Uterus (tissue), 2 donors: ENCODE data around the gene CTNND1.

Source experiments
- CTCF ChIP-seq, 4 experiments: fragments of 200-600 bp in 2 of 4; fragments of 450-650 bp in 2 of 4; sonication (generic) in 2 of 4; IDR thresholded peaks; one replicate each; pipeline ENCODE4 v1.5.1; 2016 to 2019; ENCODE audit warnings: antibody characterized with exemption in 4 of 4, mild to moderate bottlenecking in 2 of 4, moderate library complexity in 1 of 4
- POLR2A ChIP-seq, 2 donors: fragments of 450-650 bp; IDR thresholded peaks; one replicate each; pipeline ENCODE4 v1.6.1; 2016; ENCODE audit warnings: antibody characterized with exemption in 2 of 2, mild to moderate bottlenecking in 1 of 2, moderate library complexity in 1 of 2

GRCh38 chr11:57785072-57785471, 23.5 kb downstream of the CTNND1 start:
- TF ChIP-seq CTCF (IDR thresholded peaks at IDR 0.05) (no peak), POLR2A (IDR thresholded peaks at IDR 0.05) (no peak)
